GM20431 (cell line): ENCODE measurements around the gene ANXA2.

ENCODE experiments used
- in situ Hi-C: fragments of 300-500 bp; cut with MseI, MboI; formaldehyde crosslinking; loops from one replicate; pipeline ENCODE4 v1.15.0; 2020; ENCODE audit warnings: low sequenced_read_pairs; ENCODE audit not compliant: unreplicated experiment

ANXA2 gene

DNA sequence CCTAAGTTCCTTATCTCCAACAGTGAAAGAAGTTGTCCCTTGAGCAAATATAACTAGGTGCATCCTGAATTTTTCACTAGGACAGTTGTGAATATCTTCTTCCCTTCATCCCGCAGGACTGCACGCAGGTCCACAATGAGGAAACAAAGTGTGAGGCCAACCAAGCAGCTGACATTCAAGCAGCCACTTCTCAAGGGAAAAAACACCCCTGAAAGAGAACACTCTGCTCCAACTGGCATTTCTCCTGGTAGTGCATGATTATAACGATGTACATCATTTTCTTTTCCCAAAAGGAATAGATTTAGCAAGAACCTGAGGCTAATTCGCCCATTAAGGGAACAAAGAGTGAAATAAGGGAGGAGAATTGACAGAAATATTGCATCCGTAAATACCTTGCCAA, 74.5 kb downstream of the ANXA2 start:
- in situ Hi-C loops: loop anchor here (25.0 kb wide), 1 partner anchor 586 kb away; no protein-coding TSS in a partner anchor

GRCh38 chr15:60320365-60320764, 77.4 kb downstream of the ANXA2 start:
- in situ Hi-C loops: loop anchor here (25.0 kb wide), 1 partner anchor 583 kb away; no protein-coding TSS in a partner anchor

DNA sequence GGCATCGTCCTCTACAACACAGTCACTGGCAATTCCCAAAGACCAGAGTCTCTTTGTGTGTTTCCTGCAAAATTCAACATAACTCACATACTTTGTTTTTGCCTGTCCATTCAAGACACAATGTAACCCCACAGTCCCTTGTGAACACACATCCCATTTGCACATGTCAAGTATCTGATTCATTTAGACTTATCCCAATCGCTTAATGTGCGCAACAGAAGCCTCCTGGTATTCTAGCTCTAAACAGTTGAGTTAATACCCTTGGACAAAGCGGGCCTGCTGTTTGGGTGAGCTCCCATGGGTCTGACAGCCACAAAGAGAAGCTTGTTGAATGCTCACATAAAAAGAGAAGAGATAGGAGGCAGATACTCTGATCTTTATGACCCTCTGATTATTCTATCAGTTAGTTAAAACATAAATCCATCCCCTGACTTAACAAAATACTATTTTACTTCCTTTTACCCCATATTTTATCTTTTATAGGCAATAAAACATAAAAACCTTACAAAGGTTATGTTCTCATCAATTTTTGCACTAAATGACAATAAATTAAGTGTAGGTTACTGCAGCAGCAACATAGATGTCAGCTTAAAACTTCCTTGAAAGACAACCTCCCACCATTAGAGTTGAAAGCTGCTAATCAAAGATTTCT, 79.4 kb downstream of the ANXA2 start:
- in situ Hi-C loops: loop anchor here (25.0 kb wide), 1 partner anchor 581 kb away; no protein-coding TSS in a partner anchor

DNA sequence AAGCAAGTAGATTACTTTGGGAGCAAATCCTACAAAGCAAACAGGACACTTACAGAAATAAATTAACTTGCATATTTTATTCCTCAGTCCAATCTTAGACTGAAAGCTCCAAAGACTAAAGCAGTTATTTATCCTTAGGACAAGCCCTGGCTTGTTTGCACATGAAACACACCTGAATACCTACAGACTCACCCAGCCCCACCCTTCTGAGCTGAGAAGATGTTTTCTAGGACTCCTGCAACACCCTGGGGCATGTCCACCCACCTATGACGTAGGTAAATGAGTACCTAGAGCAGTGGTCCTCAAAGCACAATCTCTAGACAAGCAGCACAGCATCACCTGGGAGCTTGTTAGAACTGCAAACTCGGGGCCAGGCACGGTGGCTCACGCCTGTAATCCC, 80.8 kb downstream of the ANXA2 start:
- in situ Hi-C loops: loop anchor here (25.0 kb wide), 1 partner anchor 580 kb away; no protein-coding TSS in a partner anchor

- in situ Hi-C loops: loop anchor here (25.0 kb wide), 1 partner anchor 579 kb away; no protein-coding TSS in a partner anchor
Observed at GRCh38 chr15:60315878-60316277, 81.9 kb downstream of the ANXA2 start.

GRCh38 chr15:60313906-60314305, 83.9 kb downstream of the ANXA2 start:
- in situ Hi-C loops: loop anchor here (25.0 kb wide), 1 partner anchor 577 kb away; no protein-coding TSS in a partner anchor

GRCh38 chr15:60307034-60307433, 90.8 kb downstream of the ANXA2 start:
- in situ Hi-C loops: loop anchor here (25.0 kb wide), 1 partner anchor 570 kb away; no protein-coding TSS in a partner anchor

DNA sequence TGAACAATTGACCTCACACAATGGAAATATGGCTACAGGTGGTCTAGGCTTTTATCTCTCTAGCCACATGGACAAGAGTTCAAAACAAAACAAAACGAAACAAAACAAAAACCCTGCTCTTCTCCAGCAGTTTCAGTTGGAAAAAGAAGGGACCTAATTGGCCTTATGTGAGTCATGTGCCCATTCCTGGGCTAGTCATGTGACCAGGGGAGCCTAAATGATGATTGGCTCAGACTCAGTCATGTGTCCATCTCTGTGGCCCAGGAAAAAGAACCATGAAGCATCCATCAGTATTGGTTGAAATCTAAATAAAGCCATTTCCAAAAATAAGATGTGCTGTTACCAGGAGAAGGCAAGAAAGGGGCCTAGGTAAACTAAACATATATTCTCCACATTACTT, 96.8 kb downstream of the ANXA2 start:
- in situ Hi-C loops: loop anchor here (25.0 kb wide), 1 partner anchor 564 kb away; no protein-coding TSS in a partner anchor

DNA sequence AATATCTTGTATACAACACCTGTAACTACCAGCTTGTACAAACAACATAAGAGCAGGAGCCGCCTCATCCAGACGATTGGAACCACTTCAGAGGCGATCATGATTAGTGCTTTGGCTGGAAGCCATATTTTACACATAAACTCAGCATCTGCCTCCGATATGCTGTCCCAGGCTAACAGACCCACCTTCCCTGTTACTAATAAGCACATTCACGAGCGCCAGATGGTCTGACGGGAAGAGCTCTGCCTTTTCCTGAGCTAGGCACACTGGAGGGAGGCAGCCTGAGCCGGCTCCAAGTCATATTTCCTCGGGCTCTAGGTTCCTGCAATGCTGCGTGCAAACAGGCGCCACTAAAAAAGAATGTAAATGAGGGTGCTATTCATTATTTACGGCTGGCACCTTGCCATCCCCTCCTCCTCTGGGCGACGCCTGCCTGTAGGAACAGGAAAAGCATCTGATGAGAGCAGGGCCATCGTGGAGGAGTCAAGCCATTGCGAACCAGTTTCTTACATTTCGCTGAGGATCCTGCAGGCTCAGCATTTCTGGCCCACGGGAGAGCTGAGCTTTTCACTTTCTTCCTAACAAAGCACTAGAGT, 98.2 kb downstream of the ANXA2 start:
- in situ Hi-C loops: loop anchor here (25.0 kb wide), 1 partner anchor 562 kb away; no protein-coding TSS in a partner anchor
